GM12801 (cell line): Measurements from ENCODE around the gene ETV4.

ENCODE experiments used
- TF ChIP-seq, protein P1 (sequence below): IDR thresholded peaks from one replicate; pipeline ENCODE4 v1.5.1; 2011; ENCODE audit warnings: control low read depth; ENCODE audit not compliant: insufficient read length; ENCODE audit errors: extremely low read depth

The ETV4 gene

DNA sequence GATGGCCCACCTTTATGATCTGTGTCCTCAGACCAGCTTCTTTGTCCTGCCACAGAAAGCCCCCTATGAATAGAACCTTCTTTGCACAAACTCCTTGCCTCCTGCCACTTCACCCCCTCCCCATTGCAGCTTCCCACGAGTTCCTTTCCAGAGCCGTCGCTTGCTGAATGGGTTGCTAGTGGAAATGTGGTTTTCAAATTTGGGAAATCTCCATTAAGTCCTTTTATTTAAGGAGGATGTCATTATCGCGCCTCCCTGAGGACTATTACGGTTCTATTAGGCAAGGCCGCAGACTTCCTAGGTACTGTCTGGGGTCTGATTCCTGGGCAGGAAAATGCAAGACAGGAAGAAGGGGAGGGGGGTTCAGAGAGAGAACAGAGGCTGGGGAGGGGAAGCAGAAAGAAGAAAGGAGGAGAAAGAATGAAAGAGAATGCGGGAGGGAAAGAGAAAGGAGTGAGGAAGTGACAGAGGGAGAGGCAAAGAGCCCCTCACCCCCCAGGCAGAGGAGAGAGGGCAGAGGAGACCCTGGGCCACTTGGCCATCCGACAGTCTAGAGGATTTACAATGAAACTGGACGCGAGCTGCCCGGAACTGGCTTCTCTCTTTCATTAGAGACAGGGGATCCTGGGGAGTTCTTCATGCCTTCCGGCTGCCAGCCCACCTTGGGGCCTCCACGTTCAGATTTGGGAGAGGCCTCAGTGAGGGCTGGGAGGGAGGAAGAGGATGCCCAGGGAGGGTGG, 31.7 kb upstream of the ETV4 start:
- TF ChIP-seq, protein P1, sequence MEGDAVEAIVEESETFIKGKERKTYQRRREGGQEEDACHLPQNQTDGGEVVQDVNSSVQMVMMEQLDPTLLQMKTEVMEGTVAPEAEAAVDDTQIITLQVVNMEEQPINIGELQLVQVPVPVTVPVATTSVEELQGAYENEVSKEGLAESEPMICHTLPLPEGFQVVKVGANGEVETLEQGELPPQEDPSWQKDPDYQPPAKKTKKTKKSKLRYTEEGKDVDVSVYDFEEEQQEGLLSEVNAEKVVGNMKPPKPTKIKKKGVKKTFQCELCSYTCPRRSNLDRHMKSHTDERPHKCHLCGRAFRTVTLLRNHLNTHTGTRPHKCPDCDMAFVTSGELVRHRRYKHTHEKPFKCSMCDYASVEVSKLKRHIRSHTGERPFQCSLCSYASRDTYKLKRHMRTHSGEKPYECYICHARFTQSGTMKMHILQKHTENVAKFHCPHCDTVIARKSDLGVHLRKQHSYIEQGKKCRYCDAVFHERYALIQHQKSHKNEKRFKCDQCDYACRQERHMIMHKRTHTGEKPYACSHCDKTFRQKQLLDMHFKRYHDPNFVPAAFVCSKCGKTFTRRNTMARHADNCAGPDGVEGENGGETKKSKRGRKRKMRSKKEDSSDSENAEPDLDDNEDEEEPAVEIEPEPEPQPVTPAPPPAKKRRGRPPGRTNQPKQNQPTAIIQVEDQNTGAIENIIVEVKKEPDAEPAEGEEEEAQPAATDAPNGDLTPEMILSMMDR, result no peak

GRCh38 chr17:43576563-43577229, 30.6 kb upstream of the ETV4 start:
- TF ChIP-seq, protein P1, result no peak

DNA sequence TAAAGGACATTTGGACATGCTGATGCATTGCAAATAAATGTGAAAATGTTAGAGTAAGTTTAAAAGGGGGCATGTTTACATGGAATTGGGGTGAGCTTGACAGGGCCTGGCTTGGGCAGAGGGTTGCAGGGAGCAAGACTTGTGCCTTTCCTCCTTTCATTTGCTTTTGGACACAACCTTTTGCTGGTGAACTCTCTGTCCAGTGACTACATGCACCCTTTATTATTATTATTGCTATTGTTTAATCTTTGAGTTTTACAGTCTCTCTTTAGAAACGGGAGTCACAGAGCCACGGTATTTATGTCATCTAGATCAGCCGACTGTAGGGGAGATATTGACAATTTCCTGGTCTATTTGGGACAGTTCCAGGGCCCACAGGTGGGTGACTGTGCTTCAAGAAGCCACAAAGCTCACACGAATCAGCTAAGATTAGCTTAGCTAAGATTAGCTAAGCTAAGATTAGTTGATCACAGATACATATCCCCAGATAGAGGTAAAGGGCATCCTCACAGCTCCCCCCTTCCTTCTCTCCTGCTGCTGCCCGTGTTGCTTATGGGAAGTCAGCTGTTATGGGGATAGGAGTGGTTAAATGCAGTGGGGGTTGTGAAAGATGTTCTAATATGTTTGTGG, 28.9 kb upstream of the ETV4 start:
- TF ChIP-seq, protein P1, result no peak

DNA sequence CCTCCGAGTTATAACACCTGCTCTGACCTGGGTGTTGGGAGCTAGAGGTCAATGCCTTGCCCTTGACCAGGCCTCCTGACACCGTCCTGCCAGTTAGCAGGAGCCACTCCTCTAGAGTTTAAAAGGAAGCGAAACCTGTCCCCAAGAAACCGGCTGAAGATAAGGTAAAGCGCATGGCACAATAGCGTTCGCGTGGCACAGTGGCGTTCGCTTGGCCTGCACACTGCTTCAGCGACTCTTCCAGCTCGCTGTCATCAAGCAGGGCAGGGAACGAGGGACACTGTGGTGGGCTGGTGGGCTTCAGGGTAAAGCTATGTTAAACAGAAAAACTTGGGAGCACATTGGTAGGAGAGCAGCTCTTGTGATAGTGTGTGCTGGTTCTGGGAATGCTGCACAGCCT, 28.2 kb upstream of the ETV4 start:
- TF ChIP-seq, protein P1, result no peak

DNA sequence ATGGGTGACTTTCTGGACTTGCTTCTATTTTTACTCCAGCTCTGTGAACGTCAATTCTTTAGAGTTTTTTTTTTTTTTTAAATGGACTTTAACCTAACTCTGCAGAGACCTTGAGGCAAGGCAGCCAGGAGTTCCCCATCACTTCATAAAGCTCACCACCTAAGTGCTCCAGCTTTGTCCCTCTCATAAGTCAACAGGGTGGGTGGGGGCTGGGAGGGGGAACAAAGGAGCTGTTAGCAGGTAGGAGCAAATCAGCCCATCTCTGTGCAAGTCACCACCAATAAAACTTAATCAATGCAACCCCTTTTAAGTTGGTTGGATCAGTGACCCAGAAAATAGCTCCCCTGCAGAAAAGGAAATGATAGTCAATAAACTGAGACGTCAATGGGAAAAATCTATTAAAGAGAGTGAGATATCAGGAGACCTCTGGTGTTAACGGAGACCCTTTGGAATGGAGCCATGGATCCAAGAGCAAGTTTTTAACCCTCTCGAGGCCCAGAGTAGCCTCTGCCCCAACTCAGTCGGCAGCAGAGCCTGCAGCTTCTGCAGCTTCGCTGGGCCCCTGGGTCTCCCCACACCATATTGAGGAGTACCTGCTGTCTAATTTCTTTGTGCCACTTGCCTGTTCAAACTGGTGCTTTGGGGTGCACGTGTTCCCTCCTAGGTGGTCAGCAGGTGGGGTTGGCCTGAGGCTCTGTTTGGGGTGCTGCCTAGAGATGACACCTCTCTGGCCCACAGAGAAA, 27.6 kb upstream of the ETV4 start:
- TF ChIP-seq, protein P1, result no peak

DNA sequence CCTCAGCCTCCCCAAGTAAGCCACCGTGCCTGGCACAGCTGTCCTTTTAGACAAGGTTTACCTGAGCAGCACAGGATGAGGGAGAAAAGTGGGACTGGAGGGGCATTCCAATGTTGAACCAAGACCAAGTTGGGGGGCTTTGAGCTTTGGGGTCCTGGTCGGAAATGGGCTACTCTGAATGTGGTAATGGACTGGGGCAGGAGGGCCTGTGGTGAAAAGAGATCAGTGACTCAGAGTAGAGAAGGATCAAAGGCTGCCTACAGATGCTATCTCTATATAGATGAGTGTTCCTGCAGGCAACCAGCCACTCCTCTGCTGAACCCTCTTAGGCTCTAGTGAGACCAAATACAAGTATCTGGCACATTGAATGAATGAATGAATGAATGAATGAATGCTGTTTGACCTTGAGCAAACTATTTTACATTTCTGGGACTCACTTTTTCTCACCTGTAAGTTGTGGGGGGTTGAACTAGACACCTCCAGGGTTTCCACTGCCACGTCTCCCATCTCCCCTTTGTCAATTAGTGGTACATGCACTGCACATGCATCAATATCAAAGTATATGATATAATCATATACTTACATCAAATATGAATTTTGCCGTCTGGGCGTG, 26.3 kb upstream of the ETV4 start:
- TF ChIP-seq, protein P1, result no peak

- TF ChIP-seq, protein P1, result no peak
These were observed 24.4 kb upstream of the ETV4 start for GRCh38 chr17:43570518-43570928.
